GM21737 (cell line): ENCODE results near the gene KCNH5.

ENCODE experiments used
- ATAC-seq: cut with Tn5 transposase; IDR thresholded peaks from one replicate; pipeline ENCODE4 v1.9.1; 2021; ENCODE audit warnings: mild to moderate bottlenecking, moderate library complexity; ENCODE audit not compliant: unreplicated experiment

The KCNH5 gene

GRCh38 chr14:62689733-62690132 lies 355.5 kb downstream of the KCNH5 start:
- ATAC-seq, result no peak

GRCh38 chr14:62687818-62688217 lies 357.4 kb downstream of the KCNH5 start:
- no peak for ATAC-seq

- no peak for ATAC-seq
These were observed 360.9 kb downstream of the KCNH5 start for GRCh38 chr14:62684376-62684775.

- ATAC-seq, result no peak
These were observed 363.1 kb downstream of the KCNH5 start for GRCh38 chr14:62682208-62682607.

GRCh38 chr14:62674563-62675237 lies 370.6 kb downstream of the KCNH5 start:
- no peak for ATAC-seq

GRCh38 chr14:62673014-62673755 lies 372.1 kb downstream of the KCNH5 start:
- no peak for ATAC-seq

GRCh38 chr14:62670526-62670925 lies 374.7 kb downstream of the KCNH5 start:
- no peak for ATAC-seq

- ATAC-seq, result no peak
These were observed 377.8 kb downstream of the KCNH5 start for GRCh38 chr14:62667421-62667914.

GRCh38 chr14:62665286-62665685 lies 380.0 kb downstream of the KCNH5 start:
- no peak for ATAC-seq

GRCh38 chr14:62663456-62663821 lies 381.8 kb downstream of the KCNH5 start:
- no peak for ATAC-seq

- no peak for ATAC-seq
These were observed 382.3 kb downstream of the KCNH5 start for GRCh38 chr14:62662811-62663455.

GRCh38 chr14:62661818-62662217 lies 383.4 kb downstream of the KCNH5 start:
- ATAC-seq, result no peak

GRCh38 chr14:62658631-62659030 lies 386.6 kb downstream of the KCNH5 start:
- no peak for ATAC-seq

GRCh38 chr14:62657376-62657775 lies 387.9 kb downstream of the KCNH5 start:
- ATAC-seq, result no peak

- ATAC-seq, result no peak
These were observed 390.1 kb downstream of the KCNH5 start for GRCh38 chr14:62655166-62655565.

GRCh38 chr14:62654641-62655040 lies 390.6 kb downstream of the KCNH5 start:
- ATAC-seq, result no peak
